T-helper 22 cell (primary cell): ENCODE data around the gene ATP2B2.

Experiments used
- DNase-seq: peaks from one replicate; pipeline ENCODE4 v3.0.0-alpha.2; 2020; ENCODE audit warnings: low read depth

Gene ATP2B2

GRCh38 chr3:10529809-10530208, 24.4 kb upstream of the ATP2B2 start:
- no peak for DNase-seq

- no peak for DNase-seq
Measured at GRCh38 chr3:10528046-10528445, 22.7 kb upstream of the ATP2B2 start.

GRCh38 chr3:10527295-10528001, 22.1 kb upstream of the ATP2B2 start:
- no peak for DNase-seq

- no peak for DNase-seq
Measured at GRCh38 chr3:10526366-10526765, 21.0 kb upstream of the ATP2B2 start.

GRCh38 chr3:10524799-10525301, 19.5 kb upstream of the ATP2B2 start:
- no peak for DNase-seq

GRCh38 chr3:10524270-10524669, 18.9 kb upstream of the ATP2B2 start:
- DNase-seq = no peak

- DNase-seq = no peak
Measured at GRCh38 chr3:10523561-10523960, 18.2 kb upstream of the ATP2B2 start.

- DNase-seq = no peak
Measured at GRCh38 chr3:10522646-10523303, 17.4 kb upstream of the ATP2B2 start.

- no peak for DNase-seq
Measured at GRCh38 chr3:10521772-10522441, 16.5 kb upstream of the ATP2B2 start.

- no peak for DNase-seq
Measured at GRCh38 chr3:10520072-10520471, 14.7 kb upstream of the ATP2B2 start.

- DNase-seq = no peak
Measured at GRCh38 chr3:10519236-10519635, 13.8 kb upstream of the ATP2B2 start.

GRCh38 chr3:10518506-10519150, 13.2 kb upstream of the ATP2B2 start:
- no peak for DNase-seq

GRCh38 chr3:10517627-10518026, 12.2 kb upstream of the ATP2B2 start:
- no peak for DNase-seq

GRCh38 chr3:10516544-10517452, 11.4 kb upstream of the ATP2B2 start:
- no peak for DNase-seq

- no peak for DNase-seq
Measured at GRCh38 chr3:10515884-10516495, 10.6 kb upstream of the ATP2B2 start.

- no peak for DNase-seq
Measured at GRCh38 chr3:10515396-10515795, 10.0 kb upstream of the ATP2B2 start.

- DNase-seq = no peak
Measured at GRCh38 chr3:10514407-10515069, 9.2 kb upstream of the ATP2B2 start.

GRCh38 chr3:10513306-10513705, 7.9 kb upstream of the ATP2B2 start:
- DNase-seq = no peak

- DNase-seq = no peak
Measured at GRCh38 chr3:10512687-10513086, 7.3 kb upstream of the ATP2B2 start.

- DNase-seq = no peak
Measured at GRCh38 chr3:10511809-10512494, 6.6 kb upstream of the ATP2B2 start.
